PC-9 (cell line): Measurements from ENCODE around the gene KCNG1. TPM values are rescaled to one million over a fixed set of nuclear protein-coding genes. Genes with fewer than 3 reads are reported as not detected.

ENCODE experiments used
- BruUV-seq: library from RNA; stranded (reverse); fragments of 400-500 nt; replicated peaks from 2 replicates; lab custom pipeline; 2021; lab: Mats Ljungman, UMichigan
- CTCF ChIA-PET: fragments of 300-600 bp; sonication (Branson Sonifier 250); formaldehyde crosslinking; loops from one replicate; lab custom pipeline; 2022; ENCODE audit warnings: antibody characterized with exemption; lab: Charles Lee
- POLR2A ChIA-PET: fragments of 300-600 bp; sonication (Branson Sonifier 250); formaldehyde crosslinking; loops from one replicate; lab custom pipeline; 2022; ENCODE audit warnings: antibody characterized with exemption; ENCODE audit not compliant: unreplicated experiment; lab: Charles Lee
- DNase-seq, 2 experiments: peaks; one replicate each; pipeline versions ENCODE4 v3.0.0 to v3.0.0-alpha.2; 2015 to 2022; ENCODE audit warnings: mixed read lengths in 1 of 2
- H2AFZ ChIP-seq: fragments of 200-600 bp; sonication (generic); 2 replicates; pipeline ENCODE4 v1.8.1; 2017; ENCODE audit warnings: antibody characterized with exemption
- H3F3A ChIP-seq: fragments of 200-600 bp; sonication (generic); 2 replicates; pipeline ENCODE4 v1.8.1; 2017; ENCODE audit warnings: antibody characterized with exemption, mild to moderate bottlenecking, low read depth; ENCODE audit not compliant: insufficient read depth
- H3K27ac ChIP-seq: fragments of 200-600 bp; sonication (generic); 2 replicates; pipeline ENCODE4 v1.6.1; 2016; ENCODE audit warnings: mixed run types
- H3K27me3 ChIP-seq: fragments of 200-600 bp; sonication (generic); 2 replicates; pipeline ENCODE4 v1.6.1; 2016; ENCODE audit warnings: low read depth, mixed run types; ENCODE audit not compliant: insufficient read depth
- H3K36me3 ChIP-seq: fragments of 200-600 bp; sonication (generic); 2 replicates; pipeline ENCODE4 v1.6.1; 2016; ENCODE audit warnings: low read depth, mixed run types
- H3K4me1 ChIP-seq: fragments of 200-600 bp; sonication (generic); replicated peaks from 2 replicates; pipeline ENCODE4 v1.6.1; 2016; ENCODE audit warnings: mixed run types; ENCODE audit not compliant: insufficient read depth
- H3K4me2 ChIP-seq: fragments of 200-600 bp; sonication (generic); 2 replicates; pipeline ENCODE4 v1.6.1; 2017; ENCODE audit warnings: mixed run types
- H3K4me3 ChIP-seq: fragments of 200-600 bp; sonication (generic); 2 replicates; pipeline ENCODE4 v1.6.1; 2016; ENCODE audit warnings: mixed run types
- H3K79me2 ChIP-seq: fragments of 200-600 bp; sonication (generic); 2 replicates; pipeline ENCODE4 v1.6.1; 2017; ENCODE audit warnings: low read depth, mixed run types
- H3K9me2 ChIP-seq: fragments of 200-600 bp; sonication (generic); 2 replicates; pipeline ENCODE4 v1.8.1; 2017; ENCODE audit warnings: mild to moderate bottlenecking; ENCODE audit not compliant: insufficient read depth
- H3K9me3 ChIP-seq: fragments of 200-600 bp; sonication (generic); 2 replicates; pipeline ENCODE4 v1.8.1; 2016; ENCODE audit warnings: low read depth; ENCODE audit not compliant: insufficient read depth
- H4K20me1 ChIP-seq: fragments of 200-600 bp; sonication (generic); 2 replicates; pipeline ENCODE4 v1.8.1; 2017; ENCODE audit not compliant: insufficient read depth
- EZH2 ChIP-seq: fragments of 200-600 bp; sonication (generic); IDR thresholded peaks from 2 replicates; pipeline ENCODE4 v1.8.0; 2017; ENCODE audit warnings: antibody characterized with exemption, low read depth
- intact Hi-C: fragments of 100-400 bp; cut with micrococcal nuclease; formaldehyde crosslinking; loops from one replicate; pipeline ENCODE4 v1.10.0; 2022; ENCODE audit not compliant: unreplicated experiment
- total RNA-seq: library from RNA; stranded (reverse); gene quantifications from 2 replicates; pipeline ENCODE4 v1.2.3, GENCODE V29; 2021
- TF ChIP-seq, protein P1 (sequence below): fragments of 200-600 bp; sonication (generic); conservative IDR thresholded peaks from 2 replicates; pipeline ENCODE4 v1.6.1; 2017; ENCODE audit warnings: mixed run types, antibody characterized with exemption, mild to moderate bottlenecking, moderate library complexity

Gene KCNG1
- total RNA-seq, 1 experiment from 2014 or later: not detected

DNA sequence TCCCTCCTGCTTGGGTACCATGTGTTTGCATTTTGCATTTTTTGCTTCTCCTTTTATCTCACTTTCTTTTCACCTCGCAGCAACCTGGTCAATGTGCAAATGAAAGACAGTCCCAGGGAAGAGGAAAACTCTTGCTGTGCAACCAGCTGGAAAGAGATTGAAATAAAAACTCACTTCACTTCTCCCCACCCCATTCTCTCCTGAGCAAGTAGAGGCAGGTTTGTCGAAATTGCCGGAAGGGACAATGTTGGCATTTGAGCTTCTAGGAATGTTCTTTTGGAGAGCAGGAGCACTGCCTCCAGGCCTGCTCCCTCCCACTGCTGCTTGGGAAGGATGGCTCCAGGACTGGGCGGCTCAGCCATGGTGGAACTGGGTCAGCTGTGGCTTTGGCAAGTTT lies 30.6 kb downstream of the KCNG1 start:
- Histone ChIP-seq H3F3A (no peaks in the 10 kb centered on the region), H4K20me1 (no peaks in the 10 kb centered on the region), H3K27ac (no peak overlapping the region), H3K9me3 (no peaks in the 10 kb centered on the region), H3K36me3 (no peaks in the 10 kb centered on the region), H3K4me1 (no peaks in the 10 kb centered on the region), H3K27me3 (peaks cover 26% of the 10 kb centered on the region; the same call in 1 of the 2 replicates), H3K4me2 (no peak overlapping the region), H2AFZ (no peak overlapping the region), H3K4me3 (no peak overlapping the region), H3K9me2 (no peaks in the 10 kb centered on the region), H3K79me2 (no peaks in the 10 kb centered on the region)
- TF ChIP-seq, protein P1, sequence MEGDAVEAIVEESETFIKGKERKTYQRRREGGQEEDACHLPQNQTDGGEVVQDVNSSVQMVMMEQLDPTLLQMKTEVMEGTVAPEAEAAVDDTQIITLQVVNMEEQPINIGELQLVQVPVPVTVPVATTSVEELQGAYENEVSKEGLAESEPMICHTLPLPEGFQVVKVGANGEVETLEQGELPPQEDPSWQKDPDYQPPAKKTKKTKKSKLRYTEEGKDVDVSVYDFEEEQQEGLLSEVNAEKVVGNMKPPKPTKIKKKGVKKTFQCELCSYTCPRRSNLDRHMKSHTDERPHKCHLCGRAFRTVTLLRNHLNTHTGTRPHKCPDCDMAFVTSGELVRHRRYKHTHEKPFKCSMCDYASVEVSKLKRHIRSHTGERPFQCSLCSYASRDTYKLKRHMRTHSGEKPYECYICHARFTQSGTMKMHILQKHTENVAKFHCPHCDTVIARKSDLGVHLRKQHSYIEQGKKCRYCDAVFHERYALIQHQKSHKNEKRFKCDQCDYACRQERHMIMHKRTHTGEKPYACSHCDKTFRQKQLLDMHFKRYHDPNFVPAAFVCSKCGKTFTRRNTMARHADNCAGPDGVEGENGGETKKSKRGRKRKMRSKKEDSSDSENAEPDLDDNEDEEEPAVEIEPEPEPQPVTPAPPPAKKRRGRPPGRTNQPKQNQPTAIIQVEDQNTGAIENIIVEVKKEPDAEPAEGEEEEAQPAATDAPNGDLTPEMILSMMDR: no peak
- TF ChIP-seq EZH2: no peak
- no TSS peak for BruUV-seq
- no peak for DNase-seq
- ChIA-PET CTCF (interaction anchor here (0.6 to 1.3 kb wide), 3 partner anchors 10 to 602 kb away, joined by 4 to 7 read pairs (median 5); no protein-coding TSS in a partner anchor), POLR2A (no interaction called here)
- intact Hi-C loops: no loop called here

DNA sequence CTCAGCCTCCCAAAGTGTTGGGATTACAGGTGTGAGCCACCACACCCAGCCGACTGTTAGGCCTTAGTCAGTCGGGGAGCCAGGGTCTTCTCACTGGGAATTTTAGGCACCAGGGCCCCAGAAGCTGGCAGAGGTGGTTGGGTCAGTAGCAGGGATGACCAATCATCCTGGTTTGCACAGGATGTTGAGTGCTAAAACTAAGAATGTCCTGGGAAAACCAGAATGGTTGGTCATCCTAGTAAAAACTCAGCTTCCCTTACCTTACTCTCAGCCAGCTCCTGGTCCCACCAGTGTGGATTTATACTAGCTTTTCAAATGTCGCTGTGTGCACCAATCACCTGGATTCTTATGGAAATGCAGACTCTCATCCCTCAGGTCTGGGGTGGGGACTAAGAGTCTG lies 31.8 kb downstream of the KCNG1 start:
- DNase-seq: no peak
- Histone ChIP-seq H3K36me3 (no peaks in the 10 kb centered on the region), H4K20me1 (no peaks in the 10 kb centered on the region), H3K4me2 (no peak overlapping the region), H3K9me2 (no peaks in the 10 kb centered on the region), H3K27me3 (peaks cover 15% of the 10 kb centered on the region; the same call in 1 of the 2 replicates), H3K4me3 (no peak overlapping the region), H3K27ac (no peak overlapping the region), H3F3A (no peaks in the 10 kb centered on the region; the same call in 1 of the 2 replicates), H2AFZ (no peak overlapping the region), H3K9me3 (no peaks in the 10 kb centered on the region), H3K4me1 (no peaks in the 10 kb centered on the region), H3K79me2 (no peaks in the 10 kb centered on the region)
- ChIA-PET POLR2A (no interaction called here), CTCF (interaction anchor here (0.6 kb wide), 2 partner anchors 198 to 432 kb away, joined by 9 to 13 read pairs; no protein-coding TSS in a partner anchor)
- intact Hi-C loops: no loop called here
- BruUV-seq: no TSS peak
- TF ChIP-seq, protein P1: no peak
- no peak for TF ChIP-seq EZH2

DNA sequence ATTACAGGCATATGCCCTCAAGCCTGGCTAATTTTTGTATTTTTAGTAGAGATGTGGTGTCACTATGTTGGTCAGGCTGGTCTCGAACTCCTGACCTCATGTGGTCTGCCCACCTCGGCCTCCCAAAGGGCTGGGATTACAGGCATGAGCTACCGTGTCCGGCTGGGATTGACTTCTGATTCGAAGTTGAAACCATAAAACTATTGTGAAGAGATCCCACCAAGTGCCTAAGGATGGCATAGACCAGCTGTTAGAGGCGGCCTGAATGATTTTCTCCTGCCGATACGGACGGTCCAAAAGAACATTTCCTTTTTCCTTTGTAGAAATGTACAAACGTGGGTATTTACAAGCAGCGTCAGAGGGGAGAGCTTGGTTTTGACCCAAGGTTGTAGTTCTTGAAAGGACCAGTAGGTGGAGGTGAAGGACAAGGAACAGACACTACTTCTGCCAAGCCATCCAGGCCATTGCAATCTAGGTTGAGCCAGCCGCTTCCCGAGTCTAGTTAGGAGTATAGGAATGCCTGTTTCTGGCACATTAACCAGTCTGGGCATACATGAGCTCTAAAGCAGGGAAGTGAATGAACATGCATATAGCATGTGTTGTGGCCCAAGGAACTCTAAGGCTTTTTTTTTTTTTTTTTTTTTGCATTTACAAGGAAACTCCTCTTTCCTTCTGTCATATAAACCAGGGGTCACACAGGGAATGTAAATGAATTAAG lies 35.3 kb downstream of the KCNG1 start:
- H3K4me3 ChIP-seq: no peak overlapping the region

More for the DNA sequence above, 35.3 kb downstream of the KCNG1 start:
- Histone ChIP-seq H3K27ac (no peak overlapping the region), H3K36me3 (no peaks in the 10 kb centered on the region), H3K4me1 (no peaks in the 10 kb centered on the region), H3K4me2 (peak overlapping the region; percentile 16; the same call in 1 of the 2 replicates), H3K9me2 (no peaks in the 10 kb centered on the region), H3K9me3 (no peaks in the 10 kb centered on the region), H4K20me1 (no peaks in the 10 kb centered on the region), H3K27me3 (0 out of 2 replicates have a peak, but pooled peaks cover 7% of the 10 kb centered on the region), H3F3A (no peaks in the 10 kb centered on the region; the same call in 1 of the 2 replicates), H3K79me2 (no peaks in the 10 kb centered on the region), H2AFZ (peak overlapping the region; percentile 22; the same call in 1 of the 2 replicates)
- DNase-seq: peak; percentile 73
- BruUV-seq: no TSS peak
- ChIA-PET POLR2A (no interaction called here), CTCF (interaction anchor here (0.6 to 1.2 kb wide), 21 partner anchors 8 to 1141 kb away, joined by 3 to 17 read pairs (median 5); partner anchors contain the start of genes ADNP, DPM1 and MOCS3)
- no peak for TF ChIP-seq EZH2
- TF ChIP-seq, protein P1: peak; percentile 98
- intact Hi-C loops: loop anchor here (1.0 to 10.0 kb wide), 6 partner anchors 193 to 1163 kb away; partner anchors contain the start of gene BCAS4
